ENCODE results near the gene USF2. TPM values are rescaled to one million over a fixed set of nuclear protein-coding genes. Genes with fewer than 3 reads are reported as not detected.

USF2 gene
- polyA plus RNA-seq, 1 donor, result 100 TPM

- DNase-seq (ENCODE audit: low read depth), result no peak
Observed at GRCh38 chr19:35298561-35298972, 29.8 kb downstream of the USF2 start.

DNA sequence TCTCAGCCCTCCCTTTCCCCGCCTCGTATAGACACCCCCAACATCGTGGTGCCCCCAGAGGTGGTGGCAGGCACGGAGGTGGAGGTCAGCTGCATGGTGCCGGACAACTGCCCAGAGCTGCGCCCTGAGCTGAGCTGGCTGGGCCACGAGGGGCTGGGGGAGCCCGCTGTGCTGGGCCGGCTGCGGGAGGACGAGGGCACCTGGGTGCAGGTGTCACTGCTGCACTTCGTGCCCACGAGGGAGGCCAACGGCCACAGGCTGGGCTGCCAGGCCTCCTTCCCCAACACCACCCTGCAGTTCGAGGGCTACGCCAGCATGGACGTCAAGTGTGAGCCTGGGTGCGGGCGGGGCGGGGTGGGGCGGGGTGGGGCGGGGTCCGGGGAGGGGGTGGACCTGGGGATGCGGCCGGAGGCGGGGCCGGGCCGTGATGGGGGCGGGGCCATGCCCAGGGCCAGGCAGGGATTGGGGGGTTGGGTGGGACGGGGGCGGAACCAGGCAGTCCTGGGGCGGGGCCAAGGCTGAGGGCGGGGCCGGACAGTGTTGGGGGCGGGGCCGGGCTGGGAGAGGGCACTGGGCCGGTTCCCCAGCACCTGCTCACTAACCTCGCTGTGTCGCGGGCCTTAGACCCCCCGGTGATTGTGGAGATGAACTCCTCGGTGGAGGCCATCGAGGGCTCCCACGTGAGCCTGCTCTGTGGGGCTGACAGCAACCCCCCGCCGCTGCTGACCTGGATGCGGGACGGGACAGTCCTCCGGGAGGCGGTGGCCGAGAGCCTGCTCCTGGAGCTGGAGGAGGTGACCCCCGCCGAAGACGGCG, 31.0 kb downstream of the USF2 start:
- DNase-seq (ENCODE audit: low read depth), result no peak

DNA sequence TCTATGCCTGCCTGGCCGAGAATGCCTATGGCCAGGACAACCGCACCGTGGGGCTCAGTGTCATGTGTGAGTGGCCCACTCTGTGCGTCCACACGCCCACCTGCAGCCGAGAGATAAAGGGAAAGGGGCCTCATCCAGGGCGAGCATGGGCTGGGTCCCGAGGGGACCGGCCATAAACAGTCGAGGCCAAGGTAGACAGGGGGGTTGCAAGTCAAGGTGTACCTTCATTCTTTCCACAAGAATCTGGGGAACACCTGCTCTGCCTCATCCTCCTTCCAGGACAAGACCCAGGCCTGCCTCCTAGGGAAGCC, 31.5 kb downstream of the USF2 start:
- no peak for DNase-seq (ENCODE audit: low read depth)

GRCh38 chr19:35301961-35302360, 33.2 kb downstream of the USF2 start:
- DNase-seq (ENCODE audit: low read depth), result no peak

- DNase-seq (ENCODE audit: low read depth), result no peak
Observed at GRCh38 chr19:35302446-35302845, 33.7 kb downstream of the USF2 start.

- DNase-seq (ENCODE audit: low read depth), result no peak
Observed at GRCh38 chr19:35303357-35303915, 34.7 kb downstream of the USF2 start.

GRCh38 chr19:35304036-35304435, 35.3 kb downstream of the USF2 start:
- DNase-seq (ENCODE audit: low read depth), result no peak

DNA sequence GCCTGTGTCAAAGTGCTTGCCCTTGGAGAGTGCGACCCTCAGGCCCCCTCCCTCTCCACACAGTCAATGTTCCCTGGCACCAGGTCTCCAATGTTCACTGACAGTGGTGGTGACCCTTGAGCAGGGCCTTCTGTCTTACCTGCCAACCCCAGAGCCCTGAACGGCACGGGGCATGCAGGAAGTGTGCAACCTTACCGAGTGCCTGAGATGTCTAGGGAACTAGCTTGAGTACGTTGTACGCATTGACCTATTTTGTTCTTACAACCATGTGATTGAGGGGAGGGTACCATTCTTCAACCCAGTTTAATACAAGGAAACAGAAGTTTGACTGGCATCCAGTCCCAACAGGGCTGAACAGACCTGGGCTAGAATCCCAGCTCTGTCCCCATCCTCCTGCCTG, 36.4 kb downstream of the USF2 start:
- no peak for DNase-seq (ENCODE audit: low read depth)

- no peak for DNase-seq (ENCODE audit: low read depth)
Observed at GRCh38 chr19:35306473-35307246, 37.9 kb downstream of the USF2 start.

DNA sequence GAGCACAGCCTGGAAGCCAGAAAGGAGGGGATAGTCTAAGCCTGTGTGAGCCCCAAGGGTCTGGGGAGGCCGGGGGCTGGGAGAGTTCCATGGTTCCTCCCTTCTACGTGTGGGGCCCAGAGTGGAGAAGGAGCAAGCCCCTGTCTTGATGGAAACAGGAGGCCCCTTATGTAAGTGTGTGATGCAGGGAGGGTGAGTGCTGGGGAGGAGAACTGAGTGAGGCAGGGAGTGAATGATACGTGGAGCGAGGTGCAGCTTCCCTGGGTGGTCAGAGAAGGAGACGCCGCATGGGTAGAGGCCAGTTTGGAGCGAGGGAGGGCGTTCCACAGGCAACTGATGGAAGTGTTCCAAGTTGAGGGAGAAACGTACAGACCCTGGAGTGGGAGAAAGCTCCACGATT, 39.2 kb downstream of the USF2 start:
- DNase-seq (ENCODE audit: low read depth), result peak; percentile 11

GRCh38 chr19:35308910-35309309, 40.1 kb downstream of the USF2 start:
- no peak for DNase-seq (ENCODE audit: low read depth)

DNA sequence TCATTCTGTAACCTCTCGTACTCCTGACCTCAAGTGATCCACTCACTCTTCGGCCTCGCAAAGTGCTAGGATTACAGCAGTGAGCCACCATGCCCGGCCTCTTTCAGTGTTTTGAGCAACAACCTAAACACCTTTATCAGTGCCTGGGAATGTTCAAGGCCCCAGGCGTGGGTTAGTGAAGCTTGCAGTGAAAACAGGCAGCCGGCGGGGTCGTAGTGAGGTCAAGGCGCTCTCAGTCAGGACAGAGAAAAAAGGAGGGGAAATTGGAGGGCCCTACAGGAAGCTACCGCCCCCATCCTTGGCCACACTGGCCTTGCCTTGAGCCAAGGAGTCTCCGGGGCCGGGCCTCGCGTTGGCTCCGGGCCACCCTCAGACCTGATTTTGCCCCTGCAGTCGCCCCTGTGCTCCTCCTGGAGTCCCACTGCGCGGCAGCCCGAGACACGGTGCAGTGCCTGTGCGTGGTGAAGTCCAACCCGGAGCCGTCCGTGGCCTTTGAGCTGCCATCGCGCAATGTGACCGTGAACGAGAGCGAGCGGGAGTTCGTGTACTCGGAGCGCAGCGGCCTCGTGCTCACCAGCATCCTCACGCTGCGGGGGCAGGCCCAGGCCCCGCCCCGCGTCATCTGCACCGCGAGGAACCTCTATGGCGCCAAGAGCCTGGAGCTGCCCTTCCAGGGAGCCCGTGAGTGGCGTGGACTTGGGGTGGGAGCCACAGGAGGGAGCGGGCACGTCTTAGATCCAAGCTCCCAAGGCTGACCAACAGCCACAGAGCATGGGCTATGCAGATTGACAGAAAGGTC, 40.9 kb downstream of the USF2 start:
- no peak for DNase-seq (ENCODE audit: low read depth)

GRCh38 chr19:35310331-35310730, 41.6 kb downstream of the USF2 start:
- no peak for DNase-seq (ENCODE audit: low read depth)

DNA sequence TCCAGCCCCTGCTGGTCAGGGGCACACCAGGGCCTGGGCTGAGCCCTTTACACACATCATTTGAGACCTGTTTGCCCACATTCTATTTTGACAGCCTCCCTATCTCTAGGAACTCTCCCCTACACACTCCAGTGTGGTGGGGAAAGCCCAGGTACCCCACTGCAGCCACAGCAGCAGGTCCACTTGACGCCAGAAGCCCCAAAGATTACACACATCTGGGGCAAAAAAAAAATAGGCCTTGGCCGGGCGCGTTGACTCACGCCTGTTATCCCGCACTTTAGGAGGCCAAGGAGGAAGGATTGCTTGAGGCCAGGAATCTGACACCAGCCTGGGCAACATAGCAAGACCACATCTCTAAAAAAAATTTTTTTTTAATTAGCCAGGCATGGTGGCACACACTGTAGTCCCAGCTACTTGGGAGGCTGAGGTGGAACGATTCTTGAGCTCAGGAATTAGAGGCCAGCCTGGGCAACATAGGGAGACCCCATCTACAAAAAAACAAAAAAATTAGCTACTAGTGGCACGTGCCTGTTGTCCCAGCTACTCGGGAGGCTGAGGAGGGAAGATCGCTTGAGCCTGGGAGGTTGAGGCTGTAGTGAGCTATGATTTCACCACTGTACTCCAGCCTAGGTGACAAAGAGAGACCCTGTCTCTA, 42.2 kb downstream of the USF2 start:
- no peak for DNase-seq (ENCODE audit: low read depth)

- DNase-seq (ENCODE audit: low read depth), result no peak
Observed at GRCh38 chr19:35311901-35312665, 43.3 kb downstream of the USF2 start.

DNA sequence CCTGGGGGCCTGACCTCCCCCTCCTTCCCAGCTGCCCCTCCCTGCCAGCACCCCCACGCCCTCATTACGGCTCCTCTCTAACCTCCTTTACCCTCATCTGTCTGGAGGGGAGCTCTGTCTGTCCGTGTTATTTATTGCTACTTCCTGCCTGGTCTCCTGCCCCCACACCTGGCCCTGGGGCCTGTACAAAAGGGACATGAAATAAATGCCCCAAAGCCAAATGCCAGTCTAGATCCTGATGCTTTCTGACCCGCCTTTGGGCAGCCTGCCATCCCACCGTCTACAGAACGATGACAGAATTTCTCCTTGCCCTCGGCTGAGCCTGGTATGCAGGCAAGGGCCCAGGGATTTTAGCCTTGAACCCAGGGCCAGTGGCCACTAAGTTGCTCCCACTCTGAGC, 44.8 kb downstream of the USF2 start:
- no peak for DNase-seq (ENCODE audit: low read depth)

DNA sequence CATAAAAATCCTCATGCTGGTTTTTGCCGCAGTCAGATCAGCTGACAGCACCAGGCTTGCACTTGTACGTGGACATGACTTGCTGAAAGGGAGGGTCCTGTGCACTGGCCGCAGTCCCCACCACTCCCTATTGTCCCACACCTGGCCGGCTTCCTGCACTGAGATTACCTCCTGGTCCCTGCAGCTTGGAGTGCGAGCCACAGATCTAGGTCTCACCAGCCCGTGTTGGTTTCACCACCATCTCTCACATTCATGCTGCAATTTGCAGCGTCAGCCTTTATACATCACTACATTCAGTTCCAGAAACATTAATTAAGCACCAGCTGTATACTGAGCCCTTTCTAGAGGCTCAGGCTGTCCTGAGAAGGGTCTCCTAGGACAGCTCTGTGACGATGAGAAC, 45.3 kb downstream of the USF2 start:
- no peak for DNase-seq (ENCODE audit: low read depth)

DNA sequence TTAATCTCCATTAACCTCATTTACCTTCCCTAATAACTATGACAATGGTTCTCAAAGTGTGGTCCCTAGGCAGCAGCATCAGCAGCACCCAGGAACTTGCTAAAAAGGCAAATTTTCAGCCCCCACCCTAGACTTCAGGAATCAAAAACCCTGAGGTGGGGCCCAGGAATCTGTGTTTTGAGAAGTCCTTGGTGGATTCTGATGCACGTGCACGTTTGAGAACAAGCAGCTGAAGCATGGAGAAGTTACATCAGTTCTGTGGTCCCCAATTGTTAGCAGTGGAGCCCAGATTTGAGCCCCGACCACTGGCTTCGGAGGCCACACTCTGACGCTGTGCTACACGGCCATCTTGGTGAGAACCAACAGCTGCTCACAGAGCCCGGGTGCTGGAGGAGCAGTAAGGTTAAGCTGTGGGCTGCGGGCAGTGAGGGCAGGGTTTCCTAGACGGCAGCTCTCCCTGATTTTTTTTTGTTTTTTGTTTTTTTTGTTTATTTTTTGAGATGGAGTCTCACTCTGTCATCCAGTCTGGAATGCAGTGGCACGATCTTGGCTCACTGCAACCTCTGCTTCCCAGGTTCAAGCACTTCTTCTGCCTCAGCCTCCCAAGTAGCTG, 46.2 kb downstream of the USF2 start:
- no peak for DNase-seq (ENCODE audit: low read depth)

DNA sequence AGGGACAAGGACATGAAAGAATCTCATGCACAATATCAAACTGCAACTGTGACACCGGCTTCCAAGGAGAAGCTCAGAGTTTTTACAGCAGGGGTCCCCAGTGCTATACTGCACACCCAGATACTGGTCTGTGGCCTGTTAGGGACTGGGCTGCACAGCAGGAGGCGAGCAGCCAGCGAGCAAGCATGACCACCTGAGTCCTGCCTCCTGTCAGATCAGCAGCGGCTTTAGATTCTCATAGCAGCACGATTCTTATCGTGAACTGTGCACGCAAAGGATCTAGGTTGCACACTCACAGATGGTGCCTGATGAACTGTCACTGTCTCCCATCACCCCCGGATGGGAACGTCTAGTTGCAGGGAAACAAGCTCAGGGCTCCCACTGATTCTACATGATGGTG, 47.1 kb downstream of the USF2 start:
- DNase-seq (ENCODE audit: low read depth), result no peak

- no peak for DNase-seq (ENCODE audit: low read depth)
Observed at GRCh38 chr19:35316560-35316959, 47.8 kb downstream of the USF2 start.
